HepG2 (cell line): ENCODE data around the gene GOLGA6C.
"Not testable (repeated sequence)": the region's sequence is repeated elsewhere in the genome, so short reads cannot be mapped to it uniquely, and the experiment has no call there.

Experiments used
- AKAP8 ChIP-seq: sonication (generic); formaldehyde crosslinking; IDR thresholded peaks from 2 replicates; pipeline ENCODE4 v1.5.1; 2020; ENCODE audit warnings: mild to moderate bottlenecking, missing genetic modification reagents
- EZH2 ChIP-seq: conservative IDR thresholded peaks from 2 replicates; pipeline ENCODE4 v1.6.1; 2012; ENCODE audit warnings: mild to moderate bottlenecking, low read depth, low read length, moderate library complexity
- FOSL2 ChIP-seq: sonication (generic); formaldehyde crosslinking; IDR thresholded peaks from 2 replicates; pipeline ENCODE4 v1.4.0; 2020; ENCODE audit warnings: missing genetic modification reagents
- GTF2F1 ChIP-seq: fragments of 150-350 bp; IDR thresholded peaks from 2 replicates; pipeline ENCODE4 v1.6.1; 2014; ENCODE audit warnings: low read length
- NFE2L1 ChIP-seq: sonication (generic); formaldehyde crosslinking; IDR thresholded peaks from 2 replicates; pipeline ENCODE4 v1.4.0; 2020; ENCODE audit warnings: missing genetic modification reagents, mild to moderate bottlenecking, borderline replicate concordance
- POLR2AphosphoS5 ChIP-seq: IDR thresholded peaks from 2 replicates; pipeline ENCODE4 v1.6.1; 2012; ENCODE audit warnings: low read depth, low read length
- ZNF616 ChIP-seq: sonication (generic); formaldehyde crosslinking; IDR thresholded peaks from 2 replicates; pipeline ENCODE4 v1.5.0; 2020; ENCODE audit warnings: low read depth, mild to moderate bottlenecking, missing genetic modification reagents
- TF ChIP-seq, protein P1 (sequence below): sonication (generic); formaldehyde crosslinking; IDR thresholded peaks from 2 replicates; pipeline ENCODE4 v1.5.1; 2020; ENCODE audit warnings: mild to moderate bottlenecking, missing genetic modification reagents, moderate library complexity
- TF ChIP-seq, protein P2 (sequence below): sonication (generic); formaldehyde crosslinking; IDR thresholded peaks from 2 replicates; pipeline ENCODE4 v1.5.0; 2020; ENCODE audit warnings: mild to moderate bottlenecking, missing genetic modification reagents, moderate library complexity
- TF ChIP-seq, protein P3 (sequence below): sonication (generic); formaldehyde crosslinking; conservative IDR thresholded peaks from 2 replicates; pipeline ENCODE4 v1.4.0; 2020; ENCODE audit warnings: missing genetic modification reagents
- TF ChIP-seq, protein P4 (sequence below): IDR thresholded peaks from 2 replicates; pipeline ENCODE4 v1.6.1; 2016; ENCODE audit warnings: low read depth, missing genetic modification reagents, missing compliant biosample characterization

DNA sequence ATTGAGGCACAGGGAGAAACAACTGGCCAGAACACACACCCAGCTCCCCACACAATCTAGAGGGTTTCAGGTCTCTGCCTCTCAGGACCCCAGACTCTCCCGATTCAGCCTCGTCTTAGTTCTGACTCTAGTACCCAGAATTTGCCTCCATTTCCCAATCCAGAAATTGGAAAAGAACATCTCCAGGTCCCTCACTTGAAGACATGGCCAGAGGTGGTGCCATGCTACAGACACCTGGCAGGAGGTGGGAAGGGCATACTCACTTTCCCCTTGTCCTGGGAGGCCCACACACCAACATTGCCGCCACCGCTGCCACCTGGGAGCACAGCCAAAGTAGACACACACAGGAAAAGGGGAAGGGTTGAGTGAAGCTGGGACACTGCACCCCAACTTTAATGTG, 44.6 kb downstream of the GOLGA6C start:
- not testable (repeated sequence) for TF ChIP-seq AKAP8; EZH2; NFE2L1; POLR2AphosphoS5; FOSL2; GTF2F1; ZNF616 (CRISPR knock-in tag)
- TF ChIP-seq, protein P1, sequence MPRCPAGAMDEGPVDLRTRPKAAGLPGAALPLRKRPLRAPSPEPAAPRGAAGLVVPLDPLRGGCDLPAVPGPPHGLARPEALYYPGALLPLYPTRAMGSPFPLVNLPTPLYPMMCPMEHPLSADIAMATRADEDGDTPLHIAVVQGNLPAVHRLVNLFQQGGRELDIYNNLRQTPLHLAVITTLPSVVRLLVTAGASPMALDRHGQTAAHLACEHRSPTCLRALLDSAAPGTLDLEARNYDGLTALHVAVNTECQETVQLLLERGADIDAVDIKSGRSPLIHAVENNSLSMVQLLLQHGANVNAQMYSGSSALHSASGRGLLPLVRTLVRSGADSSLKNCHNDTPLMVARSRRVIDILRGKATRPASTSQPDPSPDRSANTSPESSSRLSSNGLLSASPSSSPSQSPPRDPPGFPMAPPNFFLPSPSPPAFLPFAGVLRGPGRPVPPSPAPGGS: not testable (repeated sequence)
- TF ChIP-seq, protein P2, sequence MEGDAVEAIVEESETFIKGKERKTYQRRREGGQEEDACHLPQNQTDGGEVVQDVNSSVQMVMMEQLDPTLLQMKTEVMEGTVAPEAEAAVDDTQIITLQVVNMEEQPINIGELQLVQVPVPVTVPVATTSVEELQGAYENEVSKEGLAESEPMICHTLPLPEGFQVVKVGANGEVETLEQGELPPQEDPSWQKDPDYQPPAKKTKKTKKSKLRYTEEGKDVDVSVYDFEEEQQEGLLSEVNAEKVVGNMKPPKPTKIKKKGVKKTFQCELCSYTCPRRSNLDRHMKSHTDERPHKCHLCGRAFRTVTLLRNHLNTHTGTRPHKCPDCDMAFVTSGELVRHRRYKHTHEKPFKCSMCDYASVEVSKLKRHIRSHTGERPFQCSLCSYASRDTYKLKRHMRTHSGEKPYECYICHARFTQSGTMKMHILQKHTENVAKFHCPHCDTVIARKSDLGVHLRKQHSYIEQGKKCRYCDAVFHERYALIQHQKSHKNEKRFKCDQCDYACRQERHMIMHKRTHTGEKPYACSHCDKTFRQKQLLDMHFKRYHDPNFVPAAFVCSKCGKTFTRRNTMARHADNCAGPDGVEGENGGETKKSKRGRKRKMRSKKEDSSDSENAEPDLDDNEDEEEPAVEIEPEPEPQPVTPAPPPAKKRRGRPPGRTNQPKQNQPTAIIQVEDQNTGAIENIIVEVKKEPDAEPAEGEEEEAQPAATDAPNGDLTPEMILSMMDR: not testable (repeated sequence)
- TF ChIP-seq, protein P3, sequence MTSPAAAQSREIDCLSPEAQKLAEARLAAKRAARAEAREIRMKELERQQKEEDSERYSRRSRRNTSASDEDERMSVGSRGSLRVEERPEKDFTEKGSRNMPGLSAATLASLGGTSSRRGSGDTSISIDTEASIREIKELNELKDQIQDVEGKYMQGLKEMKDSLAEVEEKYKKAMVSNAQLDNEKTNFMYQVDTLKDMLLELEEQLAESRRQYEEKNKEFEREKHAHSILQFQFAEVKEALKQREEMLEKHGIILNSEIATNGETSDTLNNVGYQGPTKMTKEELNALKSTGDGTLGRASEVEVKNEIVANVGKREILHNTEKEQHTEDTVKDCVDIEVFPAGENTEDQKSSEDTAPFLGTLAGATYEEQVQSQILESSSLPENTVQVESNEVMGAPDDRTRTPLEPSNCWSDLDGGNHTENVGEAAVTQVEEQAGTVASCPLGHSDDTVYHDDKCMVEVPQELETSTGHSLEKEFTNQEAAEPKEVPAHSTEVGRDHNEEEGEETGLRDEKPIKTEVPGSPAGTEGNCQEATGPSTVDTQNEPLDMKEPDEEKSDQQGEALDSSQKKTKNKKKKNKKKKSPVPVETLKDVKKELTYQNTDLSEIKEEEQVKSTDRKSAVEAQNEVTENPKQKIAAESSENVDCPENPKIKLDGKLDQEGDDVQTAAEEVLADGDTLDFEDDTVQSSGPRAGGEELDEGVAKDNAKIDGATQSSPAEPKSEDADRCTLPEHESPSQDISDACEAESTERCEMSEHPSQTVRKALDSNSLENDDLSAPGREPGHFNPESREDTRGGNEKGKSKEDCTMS: not testable (repeated sequence)
- TF ChIP-seq, protein P4, sequence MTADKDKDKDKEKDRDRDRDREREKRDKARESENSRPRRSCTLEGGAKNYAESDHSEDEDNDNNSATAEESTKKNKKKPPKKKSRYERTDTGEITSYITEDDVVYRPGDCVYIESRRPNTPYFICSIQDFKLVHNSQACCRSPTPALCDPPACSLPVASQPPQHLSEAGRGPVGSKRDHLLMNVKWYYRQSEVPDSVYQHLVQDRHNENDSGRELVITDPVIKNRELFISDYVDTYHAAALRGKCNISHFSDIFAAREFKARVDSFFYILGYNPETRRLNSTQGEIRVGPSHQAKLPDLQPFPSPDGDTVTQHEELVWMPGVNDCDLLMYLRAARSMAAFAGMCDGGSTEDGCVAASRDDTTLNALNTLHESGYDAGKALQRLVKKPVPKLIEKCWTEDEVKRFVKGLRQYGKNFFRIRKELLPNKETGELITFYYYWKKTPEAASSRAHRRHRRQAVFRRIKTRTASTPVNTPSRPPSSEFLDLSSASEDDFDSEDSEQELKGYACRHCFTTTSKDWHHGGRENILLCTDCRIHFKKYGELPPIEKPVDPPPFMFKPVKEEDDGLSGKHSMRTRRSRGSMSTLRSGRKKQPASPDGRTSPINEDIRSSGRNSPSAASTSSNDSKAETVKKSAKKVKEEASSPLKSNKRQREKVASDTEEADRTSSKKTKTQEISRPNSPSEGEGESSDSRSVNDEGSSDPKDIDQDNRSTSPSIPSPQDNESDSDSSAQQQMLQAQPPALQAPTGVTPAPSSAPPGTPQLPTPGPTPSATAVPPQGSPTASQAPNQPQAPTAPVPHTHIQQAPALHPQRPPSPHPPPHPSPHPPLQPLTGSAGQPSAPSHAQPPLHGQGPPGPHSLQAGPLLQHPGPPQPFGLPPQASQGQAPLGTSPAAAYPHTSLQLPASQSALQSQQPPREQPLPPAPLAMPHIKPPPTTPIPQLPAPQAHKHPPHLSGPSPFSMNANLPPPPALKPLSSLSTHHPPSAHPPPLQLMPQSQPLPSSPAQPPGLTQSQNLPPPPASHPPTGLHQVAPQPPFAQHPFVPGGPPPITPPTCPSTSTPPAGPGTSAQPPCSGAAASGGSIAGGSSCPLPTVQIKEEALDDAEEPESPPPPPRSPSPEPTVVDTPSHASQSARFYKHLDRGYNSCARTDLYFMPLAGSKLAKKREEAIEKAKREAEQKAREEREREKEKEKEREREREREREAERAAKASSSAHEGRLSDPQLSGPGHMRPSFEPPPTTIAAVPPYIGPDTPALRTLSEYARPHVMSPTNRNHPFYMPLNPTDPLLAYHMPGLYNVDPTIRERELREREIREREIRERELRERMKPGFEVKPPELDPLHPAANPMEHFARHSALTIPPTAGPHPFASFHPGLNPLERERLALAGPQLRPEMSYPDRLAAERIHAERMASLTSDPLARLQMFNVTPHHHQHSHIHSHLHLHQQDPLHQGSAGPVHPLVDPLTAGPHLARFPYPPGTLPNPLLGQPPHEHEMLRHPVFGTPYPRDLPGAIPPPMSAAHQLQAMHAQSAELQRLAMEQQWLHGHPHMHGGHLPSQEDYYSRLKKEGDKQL: not testable (repeated sequence)
